Testis (tissue), 2 donors: ENCODE data around the gene STK33.

ENCODE experiments used
- CTCF ChIP-seq, 3 experiments: fragments of 450-650 bp in 2 of 3; fragments of 200-600 bp in 1 of 3; sonication (generic) in 1 of 3; IDR thresholded peaks; one replicate each; pipeline ENCODE4 v1.5.1; 2016 to 2019; ENCODE audit warnings: antibody characterized with exemption in 3 of 3, mild to moderate bottlenecking in 2 of 3, moderate library complexity in 1 of 3
- POLR2A ChIP-seq: fragments of 450-650 bp; IDR thresholded peaks from one replicate; pipeline ENCODE4 v1.6.1; 2017; ENCODE audit warnings: antibody characterized with exemption, mild to moderate bottlenecking, moderate library complexity

DNA sequence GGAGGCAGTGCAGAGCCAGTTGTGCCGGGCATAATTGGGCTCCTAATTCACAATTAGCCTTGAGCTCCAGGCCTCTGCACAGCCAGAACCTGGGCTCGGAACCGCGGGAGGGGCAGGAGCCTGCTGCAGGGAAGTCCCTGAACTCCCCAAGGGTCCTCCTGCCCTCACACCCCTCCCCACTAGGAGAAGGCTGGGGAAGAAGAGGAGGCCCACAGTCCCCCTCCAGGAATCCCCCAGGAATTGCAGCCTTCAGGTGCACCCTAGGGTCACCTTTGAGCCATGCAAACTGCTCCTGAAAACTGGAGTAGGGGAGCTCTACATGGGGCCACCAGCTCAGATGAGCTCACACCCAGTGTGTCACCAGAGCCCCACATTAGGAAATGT, 236.5 kb downstream of the STK33 start:
- TF ChIP-seq CTCF (IDR thresholded peaks at IDR 0.05): no peak
- TF ChIP-seq POLR2A: no peak
